Measurements from ENCODE around the gene RPP14. TPM values are rescaled to one million over a fixed set of nuclear protein-coding genes. Genes with fewer than 3 reads are reported as not detected.

RPP14 gene
- total and polyA plus RNA-seq, 10 of the 15 experiments (the other 5 are each of a cell fraction or from before 2014, with no cell fraction given) = 9.1 to 21.2 (median 12.7) TPM

GRCh38 chr3:58269356-58269755 is 36.7 kb upstream of the RPP14 start (continued):
- no peak for TF ChIP-seq HDGF (IDR thresholded peaks at IDR 0.05)

- no peak overlapping the region for H2AFZ ChIP-seq (ENCODE audit: control insufficient read depth, low read depth, low read length)
- no peak for FAIRE-seq
- POLR2A ChIA-PET = no interaction called here
- H3K79me2 ChIP-seq (ENCODE audit: control insufficient read depth, insufficient read depth, low read length) = no peaks in the 10 kb centered on the region
- in situ Hi-C loops (cut with MboI) = no loop called here
- no peaks in the 10 kb centered on the region for H4K20me1 ChIP-seq (ENCODE audit: control insufficient read depth, insufficient read depth)
- BruUV-seq (replicated peaks) = no TSS peak
- SMC1A ChIA-PET (ENCODE audit: uncharacterized antibody, unreplicated experiment) = interaction anchor here (1.0 to 3.7 kb wide), 4 partner anchors 10 to 82 kb away, joined by 3 to 14 read pairs (median 6); no protein-coding TSS in a partner anchor
- CTCF ChIA-PET = interaction anchor here (1.0 to 2.3 kb wide), 4 partner anchors 10 to 54 kb away, joined by 3 to 13 read pairs (median 3); partner anchors contain the start of genes HTD2 and RPP14
- no peak overlapping the region for H3K9ac ChIP-seq (ENCODE audit: control insufficient read depth, insufficient read depth, low read length)
- H3K4me2 ChIP-seq (ENCODE audit: control insufficient read depth, insufficient read depth) = no peak overlapping the region
- no peaks in the 10 kb centered on the region for H3K4me1 ChIP-seq (ENCODE audit: control insufficient read depth, insufficient read depth, low read length)
- peaks cover 0 to 6% of the 10 kb centered on the region in 2 experiments; a peak in 3 of 4 replicates for H3K36me3 ChIP-seq (ENCODE audit: control insufficient read depth in 2 of 2, insufficient read depth in 2 of 2, low read length in 1 of 2)
- ATAC-seq = no peak
- RAD21 ChIA-PET (ENCODE audit: unreplicated experiment) = interaction anchor here (1.1 kb wide), 1 partner anchor 83 kb away, joined by 3 read pairs; no protein-coding TSS in a partner anchor
- no peak overlapping the region for H3K4me3 ChIP-seq
- H3K27ac ChIP-seq (ENCODE audit: control insufficient read depth, insufficient read depth) = no peak overlapping the region
- H3K9me3 ChIP-seq (replicated peaks; ENCODE audit: control insufficient read depth, insufficient read depth, low read length) = no peaks in the 10 kb centered on the region
- H3K27me3 ChIP-seq (replicated peaks in 1 of 2; ENCODE audit: control insufficient read depth in 2 of 2, insufficient read depth in 2 of 2, low read length in 1 of 2) = no peaks in the 10 kb centered on the region
- 46% methylated on average over 2 of the region's 2 CpGs for WGBS (ENCODE audit: insufficient coverage, insufficient replicate concordance, low lambda C conversion rate, missing lambda C conversion rate)
- intact Hi-C loops (cut with micrococcal nuclease; ENCODE audit: unreplicated experiment) = no loop called here
- TF ChIP-seq SREBF2 (IDR thresholded peaks at IDR 0.05; ENCODE audit: low read length) = no peak
- TF ChIP-seq SUZ12 (IDR thresholded peaks at IDR 0.05; ENCODE audit: unreplicated experiment) = no peak
- TF ChIP-seq CEBPB (IDR thresholded peaks at IDR 0.05; ENCODE audit: borderline replicate concordance in 1 of 2, low read depth in 2 of 2, low read length in 2 of 2) = no peak
- TF ChIP-seq CHD1 (IDR thresholded peaks at IDR 0.05; ENCODE audit: low read depth, low read length) = no peak
- TF ChIP-seq CREB1 (IDR thresholded peaks at IDR 0.05; ENCODE audit: low read depth) = no peak
- no peak for TF ChIP-seq NR2C1 (IDR thresholded peaks at IDR 0.05)
- no peak for TF ChIP-seq POLR2AphosphoS2 (IDR thresholded peaks at IDR 0.05; ENCODE audit: low read depth, low read length)
- no peak for TF ChIP-seq YBX1 (IDR thresholded peaks at IDR 0.05)
- TF ChIP-seq EP300 (IDR thresholded peaks at IDR 0.05; ENCODE audit: borderline replicate concordance in 1 of 2, control insufficient read depth in 1 of 2, low read depth in 2 of 2, low read length in 2 of 2) = no peak
- no peak for DNase-seq (ENCODE audit: low read depth, low spot score)
These were observed 35.6 kb upstream of the RPP14 start for GRCh38 chr3:58270485-58270884.

Measured in GM12878 (cell line).